GM18499 (cell line): ENCODE results near the gene ABT1.

ENCODE experiments used
- ATAC-seq: cut with Tn5 transposase; IDR thresholded peaks from one replicate; pipeline ENCODE4 v1.9.1; 2021; ENCODE audit warnings: moderate number of reproducible peaks; ENCODE audit not compliant: insufficient read depth, unreplicated experiment

The ABT1 gene

DNA sequence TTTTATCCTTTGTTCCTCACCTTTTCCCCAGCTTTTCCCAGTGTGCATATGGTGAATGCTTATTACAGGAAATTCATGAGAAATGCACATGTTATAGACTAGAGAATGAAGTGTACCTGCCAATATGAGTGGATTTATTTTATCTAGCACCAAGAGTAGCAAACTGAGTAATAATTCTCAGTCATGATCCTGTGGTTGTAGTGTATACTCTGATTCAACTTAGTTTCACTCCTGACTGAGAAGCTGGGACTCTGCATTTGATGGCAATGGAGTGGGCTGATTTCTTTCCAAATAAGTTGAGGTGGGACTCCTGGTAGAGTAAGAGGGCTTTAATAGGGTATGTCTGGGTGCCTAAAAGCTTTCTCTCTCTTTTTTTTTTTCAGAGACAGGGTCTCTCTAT is 4.0 kb downstream of the ABT1 start:
- ATAC-seq = no peak

DNA sequence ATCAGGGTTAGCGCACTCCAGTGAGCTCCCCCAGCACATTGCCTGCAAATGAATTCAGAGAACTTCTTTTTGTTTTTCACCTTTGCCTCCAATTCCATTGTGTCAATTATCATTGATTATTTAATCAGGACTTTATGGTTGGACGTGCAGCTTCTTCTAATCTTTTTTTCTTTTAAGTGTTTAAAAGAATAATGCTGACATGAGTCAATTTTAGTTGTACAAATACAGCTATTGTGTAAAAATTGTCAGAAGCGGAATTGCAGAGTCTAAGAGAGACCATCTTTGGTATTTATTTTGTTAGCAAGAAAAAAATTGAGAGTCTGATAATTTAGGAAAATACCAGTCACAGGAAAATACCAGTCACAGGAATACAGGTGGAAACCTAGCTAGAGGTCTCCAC is 5.5 kb downstream of the ABT1 start:
- ATAC-seq = no peak

DNA sequence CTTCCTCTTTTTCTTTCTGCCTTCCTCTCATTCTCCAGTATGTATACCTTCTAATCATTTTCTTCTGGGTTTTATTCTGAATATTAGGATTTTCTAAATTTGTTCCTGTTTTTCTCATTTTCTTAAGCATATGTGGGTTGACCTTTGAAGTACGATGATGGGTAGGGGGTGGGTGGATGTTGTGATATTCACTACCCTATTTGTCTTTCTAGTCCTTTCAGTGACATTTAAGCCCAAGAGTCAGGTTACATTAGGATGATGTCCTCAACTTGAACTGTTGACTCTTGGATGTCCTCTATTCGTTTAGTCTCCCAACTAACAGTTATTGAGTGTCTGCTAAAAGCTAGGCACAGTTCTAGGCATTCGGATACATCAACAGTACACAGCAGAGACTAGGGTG is 7.3 kb downstream of the ABT1 start:
- no peak for ATAC-seq

DNA sequence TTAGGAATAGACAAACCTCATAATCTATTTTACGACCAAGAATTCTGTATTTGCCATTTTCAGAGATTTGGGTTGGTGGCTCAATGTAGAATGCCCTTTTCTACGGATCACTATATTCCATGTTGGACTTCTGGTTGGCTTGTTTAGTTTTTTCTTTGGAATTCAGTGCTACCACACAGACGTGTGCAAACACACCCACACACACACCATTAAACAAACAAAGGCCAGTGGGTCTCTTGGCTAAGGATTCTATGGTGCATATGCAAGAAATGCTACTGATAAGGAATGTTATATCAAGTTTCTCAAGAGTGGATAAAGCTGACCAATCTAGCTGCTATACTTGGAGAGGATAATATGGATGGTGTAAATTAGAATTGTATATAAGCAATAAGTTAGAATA is 8.0 kb downstream of the ABT1 start:
- ATAC-seq = no peak

DNA sequence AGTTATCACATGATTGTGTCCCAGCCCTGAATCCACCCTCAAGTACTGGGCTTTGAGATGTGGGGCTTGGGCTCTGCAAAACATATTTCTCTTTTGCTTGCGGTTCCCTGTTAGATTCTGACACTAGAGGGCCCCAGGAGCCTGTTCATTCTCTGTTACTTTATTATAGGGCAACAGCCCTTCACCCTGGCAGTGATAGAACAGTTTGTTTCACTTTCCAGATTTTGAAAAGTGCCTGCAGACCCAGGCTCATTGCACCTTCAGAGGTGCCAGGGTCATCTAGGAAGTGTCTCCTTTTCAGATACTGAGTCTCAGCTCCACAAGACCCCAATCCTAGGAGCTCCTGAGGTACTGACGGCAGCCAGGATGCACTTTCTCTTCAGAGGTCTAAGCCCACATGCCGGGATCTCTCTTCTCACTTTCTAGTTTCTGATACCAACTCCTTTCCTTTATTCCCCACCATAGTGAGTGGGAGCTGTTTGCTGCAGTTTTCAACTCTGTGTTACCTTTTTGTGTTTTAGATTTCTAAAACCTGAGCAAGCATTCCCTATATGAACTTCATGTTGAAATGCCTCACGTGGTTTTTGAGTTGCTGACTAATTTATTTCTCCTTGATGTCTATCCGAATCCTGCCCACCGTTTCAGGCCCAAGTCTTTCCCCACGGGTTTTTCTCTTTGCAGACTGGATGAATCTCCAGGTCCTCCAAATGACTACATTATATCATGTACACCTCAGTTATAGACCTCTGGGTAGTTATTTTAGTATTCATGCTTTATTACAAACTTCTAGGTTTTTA is 10.9 kb downstream of the ABT1 start:
- no peak for ATAC-seq

DNA sequence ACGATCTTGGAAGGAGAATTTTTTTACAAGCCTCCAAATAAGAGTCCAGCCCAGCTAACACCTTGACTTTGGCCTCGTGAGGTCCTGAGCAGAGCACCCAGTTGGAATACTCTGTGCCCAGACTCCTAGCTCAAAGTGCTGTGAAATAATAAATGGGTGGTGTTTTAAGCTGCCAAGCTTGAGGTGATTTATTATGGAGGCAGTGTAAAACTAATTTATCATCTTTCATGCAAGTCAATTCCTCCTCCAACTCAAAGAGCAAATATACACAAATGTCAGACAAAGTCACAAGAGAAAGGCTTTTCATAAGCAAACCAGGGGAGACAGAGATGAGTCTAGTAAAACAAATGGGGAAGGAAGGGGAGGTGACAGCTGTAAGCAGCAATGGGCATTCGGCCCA is 12.7 kb downstream of the ABT1 start:
- no peak for ATAC-seq

DNA sequence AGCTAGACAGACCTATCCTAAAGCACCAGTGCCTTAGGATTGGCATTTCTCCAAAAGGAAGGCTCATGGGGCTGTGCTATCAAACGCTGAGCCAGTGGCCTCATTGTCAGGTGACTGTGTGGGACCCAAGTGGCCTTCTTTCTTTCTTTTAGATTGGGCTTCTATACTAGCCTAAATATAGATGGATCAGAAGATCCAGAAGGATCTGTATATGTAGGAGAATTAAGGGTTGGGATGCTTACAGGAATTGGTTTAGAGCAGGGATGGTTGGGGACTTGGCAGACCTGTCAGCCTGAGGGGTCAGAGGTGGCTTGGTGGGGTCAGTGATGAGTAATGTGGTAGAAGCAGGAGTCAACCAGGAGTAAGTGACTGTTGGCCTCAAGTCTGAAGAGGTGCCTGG is 14.8 kb downstream of the ABT1 start:
- no peak for ATAC-seq

DNA sequence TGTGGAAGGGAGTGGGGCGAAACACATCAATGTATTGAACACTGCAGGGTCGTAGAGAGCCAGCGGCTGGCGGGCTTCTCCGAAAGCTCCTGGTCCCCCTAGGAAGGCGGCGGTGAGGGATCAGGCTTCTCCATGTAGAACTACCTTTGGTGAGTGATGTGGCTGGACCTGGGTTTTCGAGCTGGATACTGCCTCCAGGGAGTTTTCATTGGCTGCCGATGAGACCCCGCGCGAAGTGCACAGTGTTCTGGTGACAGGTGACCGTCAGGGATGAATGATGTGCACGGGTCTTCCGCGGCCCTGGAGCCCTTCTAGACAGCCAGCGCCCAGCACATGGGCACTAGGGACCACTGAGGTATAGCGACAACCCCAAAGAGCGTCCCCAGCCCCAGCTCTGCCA is 16.4 kb downstream of the ABT1 start:
- ATAC-seq = no peak

DNA sequence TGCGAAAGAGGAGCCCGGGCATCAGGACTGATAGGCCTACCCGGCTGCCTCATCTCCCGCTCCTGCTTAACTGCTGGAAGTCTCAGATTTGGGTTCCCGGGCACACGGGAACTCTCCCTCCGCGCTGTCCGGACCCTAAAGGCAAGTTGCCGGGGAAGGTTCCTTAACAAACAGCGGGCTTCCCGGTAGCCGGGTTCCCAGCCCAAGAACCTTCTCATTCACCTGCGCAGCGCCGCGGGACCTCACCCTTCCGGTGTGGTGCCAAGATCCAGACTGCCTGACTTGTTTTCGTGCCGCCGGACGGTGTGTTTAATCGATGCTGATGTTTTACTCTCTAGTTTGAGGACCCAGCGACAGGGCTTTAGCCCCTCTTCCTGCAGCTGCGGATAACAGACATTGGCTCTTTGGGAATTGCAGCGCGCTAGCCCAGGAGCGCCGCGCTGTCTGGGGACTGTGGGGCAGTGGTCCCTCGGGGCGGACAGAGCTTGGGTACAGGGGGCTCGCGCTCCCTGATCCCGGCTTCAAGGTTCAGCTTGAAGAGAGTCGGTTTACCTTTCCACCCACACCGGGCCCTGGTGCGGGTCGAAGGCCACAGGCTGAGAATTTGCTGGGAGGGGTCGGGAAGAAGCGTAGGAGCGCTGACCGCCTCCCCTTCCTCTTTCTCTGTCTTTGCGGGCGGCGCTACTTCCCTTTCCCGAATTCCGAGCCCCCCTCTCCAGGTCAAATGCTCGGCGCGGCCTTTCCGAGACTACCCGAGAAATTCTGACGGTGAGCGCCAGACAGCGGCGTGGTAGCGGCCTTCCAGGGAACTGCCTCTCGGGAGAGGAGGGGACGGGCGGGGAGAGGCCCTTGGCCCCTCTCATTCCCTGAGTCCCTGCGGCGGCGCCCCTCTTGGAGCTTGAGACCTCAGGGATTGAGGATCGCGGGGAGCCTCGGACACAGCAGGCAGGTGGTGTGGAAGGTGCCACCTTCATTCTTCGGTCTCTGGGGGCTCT is 17.2 kb downstream of the ABT1 start:
- ATAC-seq = no peak

DNA sequence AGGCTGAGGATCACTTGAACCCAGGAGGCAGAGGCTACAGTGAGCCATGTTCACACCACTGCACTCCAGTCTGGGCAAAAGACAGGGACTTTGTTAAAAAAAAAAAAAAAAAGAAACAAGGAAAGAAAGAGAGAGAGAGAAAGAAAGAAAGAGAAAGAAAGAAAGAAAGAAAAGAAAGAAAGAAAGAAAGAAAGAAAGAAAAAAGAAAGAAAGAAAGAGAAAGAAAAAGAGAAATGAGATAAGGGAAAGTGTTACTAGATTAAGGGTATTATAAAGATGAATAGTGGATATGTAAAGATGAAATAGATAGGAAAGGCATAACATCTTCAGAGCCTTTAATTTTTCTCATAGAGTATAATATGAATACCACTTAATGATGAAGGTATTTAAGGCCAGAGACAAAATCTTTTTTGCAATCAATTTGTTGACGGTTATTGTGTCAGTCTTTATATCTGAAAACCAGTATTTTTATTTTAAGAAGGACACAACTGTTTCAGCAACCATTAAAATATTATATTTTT is 26.6 kb downstream of the ABT1 start:
- no peak for ATAC-seq

DNA sequence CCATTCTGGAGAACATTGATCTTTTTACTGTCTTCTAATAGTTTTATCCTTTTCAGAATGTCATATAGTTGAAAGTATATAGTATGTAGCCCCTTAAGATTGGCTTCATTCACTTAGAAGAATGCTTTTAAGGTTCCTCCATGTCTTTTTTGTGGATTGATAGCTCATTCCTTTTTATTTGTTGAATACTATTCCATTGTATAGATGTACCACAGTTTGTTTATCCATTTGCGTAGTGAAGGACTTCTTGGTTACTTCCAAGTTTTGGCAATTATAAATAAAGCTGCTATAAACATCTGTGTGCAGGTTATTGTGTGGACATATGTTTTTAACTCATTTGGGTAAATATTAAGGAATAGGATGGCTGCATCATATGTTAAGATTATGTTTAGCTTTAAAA is 27.8 kb downstream of the ABT1 start:
- ATAC-seq = no peak

DNA sequence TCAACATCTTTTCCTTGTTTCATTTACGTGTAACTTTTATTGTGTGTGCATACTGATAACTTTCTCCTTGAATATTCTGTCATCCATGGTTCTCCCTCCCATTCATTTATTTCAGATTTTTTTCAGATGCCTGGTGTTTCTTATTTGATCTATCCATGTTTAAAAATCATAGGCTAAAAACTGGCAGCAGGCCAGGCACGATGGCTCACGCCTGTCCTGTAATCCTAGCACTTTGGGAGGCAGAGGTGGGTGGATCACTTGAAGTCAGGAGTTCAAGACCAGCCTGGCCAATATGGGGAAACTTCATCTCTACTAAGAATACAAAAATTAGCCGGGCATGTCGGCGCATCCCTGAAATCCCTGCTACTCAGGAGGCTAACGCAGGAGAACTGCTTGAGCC is 31.1 kb downstream of the ABT1 start:
- no peak for ATAC-seq

DNA sequence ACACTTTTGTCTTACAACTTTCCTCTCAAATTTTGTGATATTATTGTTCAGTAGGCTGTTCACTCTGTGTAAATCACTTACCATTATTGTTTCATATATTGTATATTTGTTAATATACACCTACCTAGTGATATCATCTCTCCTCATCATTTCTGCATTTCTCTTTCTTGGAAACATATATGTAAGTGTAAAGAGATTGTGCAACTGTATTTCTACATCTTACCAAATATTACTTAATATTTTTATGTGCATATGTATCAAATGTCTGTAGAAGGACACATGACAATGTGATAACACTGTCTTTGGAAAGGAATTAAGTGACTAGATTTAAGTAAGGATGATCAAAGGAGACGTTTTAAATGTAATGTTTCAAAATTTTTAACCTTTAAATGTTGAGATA is 32.6 kb downstream of the ABT1 start:
- no peak for ATAC-seq

DNA sequence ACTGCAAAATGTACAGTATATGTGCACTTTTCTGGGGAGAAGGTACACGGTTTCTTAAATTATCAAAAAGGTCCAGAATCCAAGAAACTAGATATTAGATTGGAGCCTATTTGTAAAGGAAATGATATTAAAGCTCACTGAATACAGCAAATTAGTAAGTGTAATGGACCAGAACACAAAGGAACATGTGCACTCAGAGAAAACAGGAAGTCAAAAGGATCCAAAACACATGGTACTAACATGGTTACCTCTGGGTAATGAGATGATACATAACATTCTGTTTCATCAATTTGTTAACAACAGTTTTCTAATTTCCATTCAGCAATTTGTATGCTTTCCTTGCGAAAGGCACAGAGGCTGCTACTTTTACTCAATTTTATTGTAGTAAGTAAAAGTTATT is 44.1 kb downstream of the ABT1 start:
- no peak for ATAC-seq

DNA sequence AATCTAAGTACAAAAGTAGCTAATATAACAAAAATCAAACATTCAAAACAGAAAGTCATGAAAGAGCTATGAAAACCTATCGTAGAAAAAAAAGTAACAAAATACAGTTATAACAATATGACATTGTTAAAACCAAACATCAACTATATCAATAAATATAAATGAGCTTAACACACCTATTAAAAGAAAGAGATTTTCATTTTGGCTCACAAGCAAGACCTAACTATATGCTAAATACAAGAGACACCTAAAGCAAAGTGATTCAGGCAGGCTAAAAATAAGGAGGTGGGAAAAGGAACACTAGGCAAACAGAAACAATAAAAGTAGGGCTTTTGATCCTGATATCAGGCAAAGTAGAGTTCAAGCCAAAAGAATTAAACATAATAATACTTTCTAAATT is 49.3 kb downstream of the ABT1 start:
- no peak for ATAC-seq
